Mesendoderm (in vitro differentiated cells): ENCODE measurements around the gene BRCA1.

Source experiments
- DNase-seq: peaks from one replicate; pipeline ENCODE4 v3.0.0; 2013
- H2AK5ac ChIP-seq: 2 replicates; pipeline ENCODE4 v1.6.1; 2013; ENCODE audit warnings: low read length, inconsistent platforms
- H2BK120ac ChIP-seq: 2 replicates; pipeline ENCODE4 v1.6.1; 2013; ENCODE audit warnings: low read depth, mild to moderate bottlenecking, low read length, moderate library complexity, mixed read lengths
- H2BK15ac ChIP-seq: replicated peaks from 2 replicates; pipeline ENCODE4 v1.6.1; 2013; ENCODE audit warnings: low read depth, mild to moderate bottlenecking, moderate library complexity
- H2BK5ac ChIP-seq: 2 replicates; pipeline ENCODE4 v1.6.1; 2013; ENCODE audit warnings: low read length, inconsistent platforms
- H3K18ac ChIP-seq: 2 replicates; pipeline ENCODE4 v1.6.1; 2013; ENCODE audit warnings: mild to moderate bottlenecking, low read length, mixed read lengths
- H3K23ac ChIP-seq: one replicate; pipeline ENCODE4 v1.6.1; 2013; ENCODE audit warnings: low read length
- H3K27ac ChIP-seq: 2 replicates; pipeline ENCODE4 v1.5.1; 2013; ENCODE audit warnings: low read depth, mild to moderate bottlenecking, inconsistent platforms, low read length, moderate library complexity
- H3K27me3 ChIP-seq: 2 replicates; pipeline ENCODE4 v1.6.1; 2013; ENCODE audit warnings: low read length, control low read depth, mild to moderate bottlenecking, inconsistent platforms; ENCODE audit not compliant: insufficient read depth, poor library complexity
- H3K36me3 ChIP-seq: 2 replicates; pipeline ENCODE4 v1.6.1; 2013; ENCODE audit warnings: low read length, inconsistent platforms; ENCODE audit not compliant: control insufficient read depth, insufficient read depth
- H3K4ac ChIP-seq: one replicate; pipeline ENCODE4 v1.6.1; 2013; ENCODE audit warnings: low read depth, mild to moderate bottlenecking, low read length, moderate library complexity
- H3K4me1 ChIP-seq: 2 replicates; pipeline ENCODE4 v1.6.1; 2013; ENCODE audit warnings: low read depth, low read length, inconsistent platforms; ENCODE audit not compliant: control insufficient read depth
- H3K4me2 ChIP-seq: 2 replicates; pipeline ENCODE4 v1.6.1; 2013; ENCODE audit warnings: low read length
- H3K4me3 ChIP-seq: 2 replicates; pipeline ENCODE4 v1.5.1; 2013; ENCODE audit warnings: mild to moderate bottlenecking, low read length
- H3K56ac ChIP-seq: one replicate; pipeline ENCODE4 v1.6.1; 2013; ENCODE audit warnings: low read length
- H3K79me1 ChIP-seq: 2 replicates; pipeline ENCODE4 v1.6.1; 2013; ENCODE audit warnings: low read length, inconsistent platforms
- H3K79me2 ChIP-seq: 2 replicates; pipeline ENCODE4 v1.6.1; 2013; ENCODE audit warnings: mild to moderate bottlenecking, low read length; ENCODE audit not compliant: control insufficient read depth, insufficient read depth
- H3K9ac ChIP-seq: 2 replicates; pipeline ENCODE4 v1.6.1; 2013; ENCODE audit warnings: low read length, inconsistent platforms
- H4K5ac ChIP-seq: one replicate; pipeline ENCODE4 v1.6.1; 2013; ENCODE audit warnings: low read length
- H4K8ac ChIP-seq: one replicate; pipeline ENCODE4 v1.6.1; 2013; ENCODE audit warnings: low read depth, mild to moderate bottlenecking, control low read depth, low read length, moderate library complexity
- WGBS: extraction: QIAGEN DNeasy Blood & Tissue Kit; methylation state at CpG from one replicate; pipeline ENCODE4 v1.1.7; 2013; ENCODE audit warnings: low lambda C conversion rate, missing lambda C conversion rate; ENCODE audit not compliant: insufficient coverage; ENCODE audit errors: extremely low coverage; 5-methylcytosine and 5-hydroxymethylcytosine counted together

The BRCA1 gene

DNA sequence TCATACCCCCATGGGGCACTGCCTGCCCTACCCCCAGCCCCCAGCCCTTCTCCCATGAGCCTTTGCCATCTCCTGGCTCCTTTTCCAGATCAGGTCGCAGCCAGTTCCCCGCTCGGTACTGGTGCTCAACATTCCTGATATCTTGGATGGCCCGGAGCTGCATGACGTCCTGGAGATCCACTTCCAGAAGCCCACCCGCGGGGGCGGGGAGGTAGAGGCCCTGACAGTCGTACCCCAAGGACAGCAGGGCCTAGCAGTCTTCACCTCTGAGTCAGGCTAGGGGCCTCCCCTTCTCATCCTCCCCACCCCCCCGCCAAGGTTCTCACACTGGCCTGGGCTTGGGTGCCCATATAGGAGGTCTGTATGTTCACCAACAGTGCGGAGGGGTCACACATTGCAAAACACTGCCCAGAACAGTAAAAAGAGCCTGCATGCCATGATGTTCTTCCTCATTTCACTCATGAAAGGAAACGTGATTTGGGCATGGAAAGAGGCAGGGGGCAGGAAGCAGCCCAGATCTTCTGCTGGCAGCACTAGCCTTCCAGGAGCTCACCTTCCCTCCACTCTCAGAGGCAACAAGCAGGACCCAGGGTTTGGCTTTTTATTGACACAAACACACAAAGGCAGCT lies 111.0 kb downstream of the BRCA1 start:
- no peaks in the 10 kb centered on the region for H3K27me3 ChIP-seq
- H3K36me3 ChIP-seq, result peaks cover 3% of the 10 kb centered on the region
- DNase-seq, result no peak
- H3K4me1 ChIP-seq, result no peaks in the 10 kb centered on the region
- no peak overlapping the region for H3K23ac ChIP-seq
- H3K4ac ChIP-seq, result no peak overlapping the region
- H2AK5ac ChIP-seq, result no peak overlapping the region
- H3K18ac ChIP-seq, result no peak overlapping the region
- no peak overlapping the region for H2BK15ac ChIP-seq
- H4K5ac ChIP-seq, result no peak overlapping the region
- H3K4me3 ChIP-seq, result no peak overlapping the region
- H4K8ac ChIP-seq, result no peak overlapping the region
- H3K79me1 ChIP-seq, result peaks cover 7% of the 10 kb centered on the region
- no peak overlapping the region for H3K9ac ChIP-seq
- WGBS, result no CpG with 5 or more reads among the region's 12 CpGs
- peaks cover 6% of the 10 kb centered on the region for H3K79me2 ChIP-seq
- no peak overlapping the region for H3K27ac ChIP-seq
- no peak overlapping the region for H3K56ac ChIP-seq
- no peak overlapping the region for H2BK120ac ChIP-seq
- no peak overlapping the region for H2BK5ac ChIP-seq
- no peak overlapping the region for H3K4me2 ChIP-seq

DNA sequence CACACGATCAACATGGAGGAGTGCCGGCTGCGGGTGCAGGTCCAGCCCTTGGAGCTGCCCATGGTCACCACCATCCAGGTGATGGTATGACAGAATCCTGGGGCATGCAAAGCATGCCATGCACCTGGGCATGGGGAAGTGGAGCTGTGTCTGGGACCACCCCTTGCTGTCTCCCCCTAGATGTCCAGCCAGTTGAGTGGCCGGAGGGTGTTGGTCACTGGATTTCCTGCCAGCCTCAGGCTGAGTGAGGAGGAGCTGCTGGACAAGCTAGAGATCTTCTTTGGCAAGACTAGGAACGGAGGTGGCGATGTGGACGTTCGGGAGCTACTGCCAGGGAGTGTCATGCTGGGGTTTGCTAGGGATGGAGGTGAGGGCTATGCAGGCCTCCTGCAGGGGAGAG lies 111.9 kb downstream of the BRCA1 start:
- no peak overlapping the region for H3K9ac ChIP-seq
- no peak overlapping the region for H4K5ac ChIP-seq
- no peak overlapping the region for H2AK5ac ChIP-seq
- H3K27me3 ChIP-seq, result no peaks in the 10 kb centered on the region
- H3K18ac ChIP-seq, result no peak overlapping the region
- peaks cover under 1% of the 10 kb centered on the region for H3K79me2 ChIP-seq
- H3K4ac ChIP-seq, result no peak overlapping the region
- no peak overlapping the region for H4K8ac ChIP-seq
- no peak overlapping the region for H3K4me3 ChIP-seq
- no peak overlapping the region for H2BK120ac ChIP-seq
- peaks cover 3% of the 10 kb centered on the region for H3K79me1 ChIP-seq
- H3K56ac ChIP-seq, result no peak overlapping the region
- H3K23ac ChIP-seq, result no peak overlapping the region
- no peaks in the 10 kb centered on the region for H3K4me1 ChIP-seq
- H2BK5ac ChIP-seq, result no peak overlapping the region
- DNase-seq, result no peak
- WGBS, result no CpG with 5 or more reads among the region's 8 CpGs
- H3K36me3 ChIP-seq, result peaks cover 3% of the 10 kb centered on the region
- H3K4me2 ChIP-seq, result no peak overlapping the region
- no peak overlapping the region for H3K27ac ChIP-seq
- no peak overlapping the region for H2BK15ac ChIP-seq

DNA sequence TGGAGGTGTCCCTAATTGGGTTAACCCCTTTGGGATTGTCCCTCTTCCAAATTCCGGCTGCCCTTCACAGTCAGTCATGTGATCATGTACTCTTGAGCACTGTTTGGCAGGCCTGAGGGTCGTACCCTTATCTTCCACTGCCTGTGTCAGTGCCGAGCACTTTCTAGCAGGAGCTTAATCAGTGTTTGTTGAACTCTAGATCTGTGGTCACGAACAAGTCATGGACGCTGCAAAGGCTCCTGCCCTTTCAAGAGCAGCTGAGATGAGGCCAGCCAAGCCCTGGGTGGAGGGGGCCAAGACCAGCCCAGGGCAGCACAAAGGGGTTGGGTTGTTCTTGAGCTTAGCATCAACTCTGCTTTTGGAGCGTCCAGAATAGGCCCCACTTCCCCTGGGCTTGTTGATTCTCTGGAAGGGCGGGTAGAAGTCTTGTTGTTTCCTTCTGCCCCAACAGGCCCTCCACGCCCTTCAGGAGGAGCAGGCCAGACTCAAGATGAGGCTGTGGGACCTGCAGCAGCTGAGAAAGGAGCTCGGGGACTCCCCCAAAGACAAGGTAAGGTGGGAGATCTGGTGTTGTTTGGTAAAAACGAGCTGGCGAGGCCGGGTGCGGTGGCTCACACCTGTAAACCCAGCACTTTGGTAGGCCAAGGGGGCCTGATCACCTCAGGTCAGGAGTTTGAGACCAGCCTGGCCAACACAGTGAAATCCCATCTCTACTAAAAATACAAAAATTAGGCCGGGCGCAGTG lies 113.3 kb downstream of the BRCA1 start:
- H2BK15ac ChIP-seq, result no peak overlapping the region
- no peak overlapping the region for H3K4me3 ChIP-seq
- H3K27ac ChIP-seq, result no peak overlapping the region
- no peak overlapping the region for H4K8ac ChIP-seq
- H4K5ac ChIP-seq, result no peak overlapping the region
- H3K36me3 ChIP-seq, result peaks cover 1% of the 10 kb centered on the region
- no CpG with 5 or more reads among the region's 15 CpGs for WGBS
- H3K18ac ChIP-seq, result no peak overlapping the region
- no peak overlapping the region for H3K4me2 ChIP-seq
- no peaks in the 10 kb centered on the region for H3K4me1 ChIP-seq
- no peak overlapping the region for H3K56ac ChIP-seq
- H3K79me2 ChIP-seq, result no peaks in the 10 kb centered on the region
- H3K27me3 ChIP-seq, result no peaks in the 10 kb centered on the region
- H3K9ac ChIP-seq, result no peak overlapping the region
- no peak for DNase-seq
- no peak overlapping the region for H3K23ac ChIP-seq
- no peak overlapping the region for H2BK5ac ChIP-seq
- H2BK120ac ChIP-seq, result no peak overlapping the region
- H2AK5ac ChIP-seq, result no peak overlapping the region
- no peaks in the 10 kb centered on the region for H3K79me1 ChIP-seq
- no peak overlapping the region for H3K4ac ChIP-seq

DNA sequence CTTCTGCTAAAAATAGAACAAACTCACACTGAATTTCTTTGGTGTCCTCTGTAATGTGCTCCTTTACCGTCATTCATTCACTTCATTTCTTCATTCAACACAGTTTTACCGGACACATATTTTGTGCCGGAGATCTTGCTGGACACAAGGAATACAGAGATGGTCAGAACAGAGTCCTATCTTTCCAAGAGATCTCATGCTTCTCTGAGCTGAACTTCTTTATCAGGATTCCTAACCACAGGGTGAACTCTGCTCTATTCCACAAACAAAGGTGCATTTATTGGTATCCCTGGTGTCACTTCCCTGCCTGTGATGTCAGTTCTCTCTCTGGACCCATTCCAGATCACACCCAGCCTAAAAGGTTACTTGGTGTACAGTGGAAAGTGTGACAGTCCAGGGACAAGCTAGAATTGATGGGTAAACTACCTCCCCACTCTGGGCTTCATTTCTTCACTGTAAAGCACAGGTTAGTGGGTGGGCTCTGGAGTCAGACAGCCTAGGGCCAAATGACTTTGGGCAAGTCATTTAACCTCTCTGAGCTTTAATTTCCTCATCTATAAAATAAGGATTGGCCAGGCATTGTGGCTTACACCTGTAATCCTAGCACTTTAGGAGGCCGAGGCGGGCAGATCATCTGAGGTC lies 114.4 kb downstream of the BRCA1 start:
- no peak overlapping the region for H3K4me3 ChIP-seq
- no peaks in the 10 kb centered on the region for H3K4me1 ChIP-seq
- H3K56ac ChIP-seq, result no peak overlapping the region
- peaks cover 1% of the 10 kb centered on the region for H3K36me3 ChIP-seq
- H3K4ac ChIP-seq, result no peak overlapping the region
- H2BK5ac ChIP-seq, result no peak overlapping the region
- H4K5ac ChIP-seq, result no peak overlapping the region
- no peak overlapping the region for H3K4me2 ChIP-seq
- no peaks in the 10 kb centered on the region for H3K27me3 ChIP-seq
- no peak overlapping the region for H2BK120ac ChIP-seq
- H3K79me2 ChIP-seq, result no peaks in the 10 kb centered on the region
- no peak overlapping the region for H3K18ac ChIP-seq
- DNase-seq, result no peak
- H3K79me1 ChIP-seq, result no peaks in the 10 kb centered on the region
- WGBS, result no CpG with 5 or more reads among the region's 5 CpGs
- H2BK15ac ChIP-seq, result no peak overlapping the region
- H3K9ac ChIP-seq, result no peak overlapping the region
- no peak overlapping the region for H3K23ac ChIP-seq
- no peak overlapping the region for H3K27ac ChIP-seq
- H4K8ac ChIP-seq, result no peak overlapping the region
- no peak overlapping the region for H2AK5ac ChIP-seq

DNA sequence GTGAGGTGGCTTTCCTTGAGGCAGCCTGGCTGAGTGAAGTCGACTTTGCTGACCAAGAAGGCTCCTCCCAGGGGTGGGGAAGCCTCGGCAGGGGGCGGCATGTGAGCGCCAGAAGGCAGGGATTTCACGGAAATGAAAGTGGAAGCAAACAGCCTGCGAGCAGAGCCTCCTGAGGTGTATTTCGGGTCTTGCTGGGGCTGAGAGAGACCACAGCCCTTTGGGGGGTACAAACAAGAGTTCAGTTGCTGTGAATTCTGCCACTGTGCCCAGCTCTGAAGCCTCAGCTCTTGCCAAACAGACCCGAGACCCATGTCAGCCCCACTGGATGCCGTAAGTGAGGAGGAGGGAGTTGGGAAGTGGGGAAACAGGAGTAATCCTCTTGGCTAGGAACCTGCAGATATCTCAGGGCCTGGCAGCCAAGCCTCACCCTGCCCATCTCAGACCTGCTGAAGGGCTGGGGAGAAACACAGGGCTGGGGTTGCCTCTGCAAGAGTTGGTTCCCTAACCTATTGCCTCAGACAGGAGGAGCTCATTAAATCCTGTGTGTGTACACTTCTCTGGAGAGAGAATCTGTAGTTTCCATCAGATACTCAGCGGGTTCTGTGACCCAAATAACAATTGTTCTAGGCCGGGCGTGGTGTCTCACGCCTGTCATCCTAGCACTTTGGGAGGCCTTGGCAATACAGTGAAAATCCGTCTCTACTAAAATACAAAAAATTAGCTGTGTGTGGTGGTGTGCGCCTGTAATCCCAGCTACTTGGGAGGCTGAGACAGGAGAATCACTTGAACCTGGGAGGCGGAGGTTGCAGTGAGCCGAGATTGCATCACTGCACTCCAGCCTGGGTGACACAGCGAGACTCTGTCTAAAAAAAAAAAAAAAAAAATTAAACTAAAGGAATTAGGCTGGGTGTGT lies 118.3 kb downstream of the BRCA1 start, which contains the start of gene IFI35:
IFI35 (plus strand) TSS at position 146 of the 913 bp plus-strand sequence; CDS start at position 310, 164 bp downstream.
- H3K36me3 ChIP-seq, result peaks cover 2% of the 10 kb centered on the region
- peak within 1 kb of the TSS; percentile 75 for H3K9ac ChIP-seq
- no peak within 1 kb of the TSS for H2AK5ac ChIP-seq
- no CpG with 5 or more reads among the region's 18 CpGs for WGBS
- H3K4ac ChIP-seq, result no peak within 1 kb of the TSS
- no peak within 1 kb of the TSS for H2BK15ac ChIP-seq
- no peaks in the 10 kb centered on the region for H3K79me1 ChIP-seq
- H3K4me3 ChIP-seq, result peak within 1 kb of the TSS; percentile 8
- H4K5ac ChIP-seq, result no peak within 1 kb of the TSS
- H3K23ac ChIP-seq, result no peak within 1 kb of the TSS
- H3K27me3 ChIP-seq, result no peaks in the 10 kb centered on the region
- H4K8ac ChIP-seq, result no peak within 1 kb of the TSS
- peak within 1 kb of the TSS; percentile 59 for H3K4me2 ChIP-seq
- H2BK120ac ChIP-seq, result no peak within 1 kb of the TSS
- H3K27ac ChIP-seq, result peak within 1 kb of the TSS; percentile 71
- no peaks in the 10 kb centered on the region for H3K4me1 ChIP-seq
- H3K79me2 ChIP-seq, result no peaks in the 10 kb centered on the region
- peak within 1 kb of the TSS; percentile 81 for H3K56ac ChIP-seq
- DNase-seq, result peak; percentile 80
- H3K18ac ChIP-seq, result no peak within 1 kb of the TSS
- H2BK5ac ChIP-seq, result no peak within 1 kb of the TSS
